Fibroblast of lung (primary cell): ENCODE data around the gene AHCYL1. TPM values are rescaled to one million over a fixed set of nuclear protein-coding genes. Genes with fewer than 3 reads are reported as not detected.

Experiments used
- DNase-seq, 2 donors: peaks; one replicate each; pipeline versions ENCODE4 v3.0.0 to v3.0.0-alpha.2; 2010; ENCODE audit warnings: low read depth in 2 of 2
- H2AFZ ChIP-seq: 2 replicates; pipeline ENCODE4 v1.5.1; 2012; ENCODE audit warnings: low read length, control low read depth, inconsistent platforms
- H3K27ac ChIP-seq: 2 replicates; pipeline ENCODE4 v1.5.1; 2011; ENCODE audit warnings: low read length, control low read depth; ENCODE audit not compliant: insufficient read depth
- H3K27me3 ChIP-seq: 2 replicates; pipeline ENCODE4 v1.5.1; 2011; ENCODE audit warnings: mild to moderate bottlenecking, low read length; ENCODE audit not compliant: control insufficient read depth, insufficient read depth
- H3K36me3 ChIP-seq: 2 replicates; pipeline ENCODE4 v1.5.1; 2011; ENCODE audit warnings: low read length; ENCODE audit not compliant: control insufficient read depth, insufficient read depth
- H3K4me1 ChIP-seq: 2 replicates; pipeline ENCODE4 v1.5.1; 2011; ENCODE audit warnings: low read length; ENCODE audit not compliant: control insufficient read depth, insufficient read depth; ENCODE audit errors: extremely low read depth
- H3K4me2 ChIP-seq: 2 replicates; pipeline ENCODE4 v1.5.1; 2011; ENCODE audit warnings: low read length, control low read depth; ENCODE audit not compliant: insufficient read depth; ENCODE audit errors: extremely low read depth
- H3K4me3 ChIP-seq, 4 experiments: fragments of 200-600 bp in 1 of 4; sonication (generic) in 1 of 4; replicated peaks in 1 of 4; 2 replicates each; pipeline ENCODE4 v1.5.1; 2011 to 2016; ENCODE audit warnings: low read length in 4 of 4, low read depth in 3 of 4, mild to moderate bottlenecking in 3 of 4, control low read depth in 2 of 4, inconsistent platforms in 1 of 4, mixed read lengths in 1 of 4; ENCODE audit not compliant: insufficient read depth in 1 of 4; ENCODE audit errors: control extremely low read depth in 1 of 4
- H3K79me2 ChIP-seq: 2 replicates; pipeline ENCODE4 v1.5.1; 2012; ENCODE audit warnings: mild to moderate bottlenecking, low read length, inconsistent platforms; ENCODE audit not compliant: control insufficient read depth, insufficient read depth
- H3K9ac ChIP-seq: 2 replicates; pipeline ENCODE4 v1.5.1; 2011; ENCODE audit warnings: mild to moderate bottlenecking, low read length, control low read depth; ENCODE audit not compliant: insufficient read depth
- H3K9me3 ChIP-seq: 2 replicates; pipeline ENCODE4 v1.5.1; 2012; ENCODE audit warnings: low read depth, low read length; ENCODE audit not compliant: control insufficient read depth, insufficient read depth
- H4K20me1 ChIP-seq: 2 replicates; pipeline ENCODE4 v1.5.1; 2011; ENCODE audit warnings: low read length; ENCODE audit not compliant: control insufficient read depth, insufficient read depth; ENCODE audit errors: extremely low read depth
- CTCF ChIP-seq, 2 donors: IDR thresholded peaks in 1 of 2; conservative IDR thresholded peaks in 1 of 2; 1 replicate in 1 of 2; 2 replicates in 1 of 2; pipeline ENCODE4 v1.5.1; 2011 to 2012; ENCODE audit warnings: low read length in 2 of 2, control low read depth in 1 of 2, inconsistent platforms in 1 of 2, low read depth in 1 of 2, mild to moderate bottlenecking in 1 of 2
- EZH2 ChIP-seq: IDR thresholded peaks from 2 replicates; pipeline ENCODE4 v1.5.1; 2012; ENCODE audit warnings: low read length, control low read depth, mild to moderate bottlenecking; ENCODE audit errors: missing control alignments
- polyA plus RNA-seq, 2 donors: library from polyadenylated mRNA; depleted of rRNA in 1 of 2; stranded (reverse) in 1 of 2; unstranded in 1 of 2; fragments of >200 nt; gene quantifications; 2 replicates each; pipeline ENCODE4 v1.2.1, GENCODE V29; 2011 to 2012; ENCODE audit warnings: missing spikeins in 1 of 2
- total RNA-seq: library from RNA; depleted of rRNA; stranded (reverse); fragments of >200 nt; gene quantifications from 2 replicates; pipeline ENCODE4 v1.2.1, GENCODE V29; 2014

AHCYL1 gene
- total and polyA plus RNA-seq, 2 donors (not counting 1 experiment from before 2014, with no cell fraction given), result 70.5 to 83.3 TPM

GRCh38 chr1:110067893-110068645 lies 83.5 kb downstream of the AHCYL1 start:
- H3K4me3 ChIP-seq, result no peak overlapping the region
- peaks cover 66% of the 10 kb centered on the region for H3K27me3 ChIP-seq
- DNase-seq, result peak in 1 of 2 donors; percentile 32
- no peaks in the 10 kb centered on the region for H3K79me2 ChIP-seq
- no peak for TF ChIP-seq CTCF (conservative IDR thresholded peaks at IDR 0.05 in 1 of 2, IDR thresholded peaks at IDR 0.05 in 1 of 2; ENCODE audit: low read depth in 1 of 2, low read length in 2 of 2)
- peak; percentile 96 for TF ChIP-seq EZH2
- no peak overlapping the region for H2AFZ ChIP-seq
- H3K4me2 ChIP-seq, result no peak overlapping the region
- H3K9me3 ChIP-seq, result no peaks in the 10 kb centered on the region
- no peaks in the 10 kb centered on the region for H3K4me1 ChIP-seq
- H3K36me3 ChIP-seq, result no peaks in the 10 kb centered on the region
- no peak overlapping the region for H3K9ac ChIP-seq
- H3K27ac ChIP-seq, result no peak overlapping the region
- no peaks in the 10 kb centered on the region for H4K20me1 ChIP-seq

- peaks cover 70% of the 10 kb centered on the region for H3K27me3 ChIP-seq
- H2AFZ ChIP-seq, result no peak overlapping the region
- no peaks in the 10 kb centered on the region for H4K20me1 ChIP-seq
- no peaks in the 10 kb centered on the region for H3K36me3 ChIP-seq
- no peak for TF ChIP-seq CTCF (conservative IDR thresholded peaks at IDR 0.05 in 1 of 2, IDR thresholded peaks at IDR 0.05 in 1 of 2; ENCODE audit: low read depth in 1 of 2, low read length in 2 of 2)
- TF ChIP-seq EZH2, result peak; percentile 69
- H3K4me2 ChIP-seq, result no peak overlapping the region
- no peak overlapping the region for H3K27ac ChIP-seq
- H3K9ac ChIP-seq, result no peak overlapping the region
- H3K9me3 ChIP-seq, result no peaks in the 10 kb centered on the region
- no peak for DNase-seq
- no peaks in the 10 kb centered on the region for H3K79me2 ChIP-seq
- no peaks in the 10 kb centered on the region for H3K4me1 ChIP-seq
- H3K4me3 ChIP-seq, result no peak overlapping the region
These were observed 84.3 kb downstream of the AHCYL1 start for GRCh38 chr1:110068646-110069403.
